Karpas-422 (cell line): ENCODE measurements around the gene RAB22A. TPM values are rescaled to one million over a fixed set of nuclear protein-coding genes. Genes with fewer than 3 reads are reported as not detected.

Source experiments
- DNase-seq: peaks from one replicate; pipeline ENCODE4 v3.0.0-alpha.2; 2015
- H2AFZ ChIP-seq: fragments of 200-600 bp; sonication (generic); 2 replicates; pipeline ENCODE4 v1.6.1; 2014; ENCODE audit warnings: antibody characterized with exemption, low read length, mixed read lengths
- H3K27ac ChIP-seq: fragments of 200-600 bp; sonication (generic); 2 replicates; pipeline ENCODE4 v1.5.1; 2014; ENCODE audit warnings: mild to moderate bottlenecking, low read length, moderate library complexity
- H3K27me3 ChIP-seq: fragments of 200-600 bp; sonication (generic); 2 replicates; pipeline ENCODE4 v1.6.1; 2014; ENCODE audit warnings: low read length, mixed read lengths
- H3K36me3 ChIP-seq: fragments of 200-600 bp; sonication (generic); 2 replicates; pipeline ENCODE4 v1.6.1; 2014; ENCODE audit warnings: low read length, mixed read lengths; ENCODE audit not compliant: insufficient read depth
- H3K4me1 ChIP-seq: fragments of 200-600 bp; sonication (generic); 2 replicates; pipeline ENCODE4 v1.6.1; 2014; ENCODE audit warnings: mild to moderate bottlenecking, low read length, mixed read lengths
- H3K4me2 ChIP-seq: fragments of 200-600 bp; sonication (generic); 2 replicates; pipeline ENCODE4 v1.6.1; 2014; ENCODE audit warnings: low read length, low read depth, mild to moderate bottlenecking; ENCODE audit not compliant: poor library complexity, severe bottlenecking
- H3K4me3 ChIP-seq: fragments of 200-600 bp; sonication (generic); 2 replicates; pipeline ENCODE4 v1.5.1; 2014; ENCODE audit warnings: mild to moderate bottlenecking, antibody characterized with exemption, low read length, mixed read lengths
- H3K79me2 ChIP-seq: fragments of 200-600 bp; sonication (generic); 2 replicates; pipeline ENCODE4 v1.6.1; 2014; ENCODE audit warnings: mild to moderate bottlenecking, low read length, mixed read lengths
- H3K9ac ChIP-seq: fragments of 200-600 bp; sonication (generic); 2 replicates; pipeline ENCODE4 v1.6.0; 2014; ENCODE audit warnings: low read length
- H3K9me2 ChIP-seq: fragments of 200-600 bp; sonication (generic), shearing (Covaris generic); replicated peaks from 2 replicates; pipeline ENCODE4 v1.6.0; 2014; ENCODE audit warnings: mild to moderate bottlenecking, low read length, moderate library complexity; ENCODE audit not compliant: insufficient read depth
- H3K9me3 ChIP-seq: fragments of 300-700, 200-600 bp; sonication (generic); 2 replicates; pipeline ENCODE4 v1.6.1; 2014; ENCODE audit warnings: low read length, mixed read lengths
- H4K20me1 ChIP-seq: fragments of 200-600 bp; sonication (generic); 2 replicates; pipeline ENCODE4 v1.6.1; 2014; ENCODE audit warnings: mild to moderate bottlenecking, antibody characterized with exemption, low read length, low read depth; ENCODE audit not compliant: insufficient read depth
- total RNA-seq: library from RNA; depleted of rRNA; stranded (reverse); fragments of >200 nt; shearing (Covaris generic); gene quantifications from 2 replicates; pipeline ENCODE4 v1.2.3, GENCODE V29; 2014; ENCODE audit warnings: low replicate concordance

Gene RAB22A
- total RNA-seq, 1 experiment from 2014 or later: 11.8 TPM

DNA sequence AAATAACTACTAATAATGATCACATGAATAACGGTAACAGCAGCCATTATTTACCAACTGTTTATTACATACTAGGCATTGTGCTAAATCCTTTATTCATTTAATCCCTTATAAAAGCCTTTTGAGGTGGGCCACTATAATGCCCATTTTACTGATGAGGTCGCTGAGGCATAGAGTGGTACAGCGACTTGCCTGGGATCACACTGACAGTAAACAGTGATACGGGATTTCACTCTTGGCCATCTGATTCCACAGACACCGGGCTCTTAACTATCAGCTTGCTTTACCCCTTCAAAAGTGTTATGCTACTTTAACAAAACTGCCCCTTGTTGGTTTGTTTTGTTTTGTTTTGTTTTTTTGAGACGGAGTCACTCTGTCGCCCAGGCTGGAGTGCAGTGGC, 2.2 kb upstream of the RAB22A start:
- no peaks in the 10 kb centered on the region for H3K36me3 ChIP-seq
- H3K9me2 ChIP-seq: no peaks in the 10 kb centered on the region
- peaks cover 16% of the 10 kb centered on the region for H3K79me2 ChIP-seq
- H2AFZ ChIP-seq: no peak overlapping the region
- H3K4me2 ChIP-seq: no peak overlapping the region
- H3K27ac ChIP-seq: no peak overlapping the region
- H3K9ac ChIP-seq: no peak overlapping the region
- H3K9me3 ChIP-seq: no peaks in the 10 kb centered on the region
- peaks cover 26% of the 10 kb centered on the region for H3K4me1 ChIP-seq
- no peak for DNase-seq
- H3K27me3 ChIP-seq: no peaks in the 10 kb centered on the region
- H3K4me3 ChIP-seq: no peak overlapping the region
- no peaks in the 10 kb centered on the region; the same call in 1 of the 2 replicates for H4K20me1 ChIP-seq

- no peak overlapping the region for H3K27ac ChIP-seq
These were observed 1.2 kb upstream of the RAB22A start for GRCh38 chr20:58308290-58308679.

DNA sequence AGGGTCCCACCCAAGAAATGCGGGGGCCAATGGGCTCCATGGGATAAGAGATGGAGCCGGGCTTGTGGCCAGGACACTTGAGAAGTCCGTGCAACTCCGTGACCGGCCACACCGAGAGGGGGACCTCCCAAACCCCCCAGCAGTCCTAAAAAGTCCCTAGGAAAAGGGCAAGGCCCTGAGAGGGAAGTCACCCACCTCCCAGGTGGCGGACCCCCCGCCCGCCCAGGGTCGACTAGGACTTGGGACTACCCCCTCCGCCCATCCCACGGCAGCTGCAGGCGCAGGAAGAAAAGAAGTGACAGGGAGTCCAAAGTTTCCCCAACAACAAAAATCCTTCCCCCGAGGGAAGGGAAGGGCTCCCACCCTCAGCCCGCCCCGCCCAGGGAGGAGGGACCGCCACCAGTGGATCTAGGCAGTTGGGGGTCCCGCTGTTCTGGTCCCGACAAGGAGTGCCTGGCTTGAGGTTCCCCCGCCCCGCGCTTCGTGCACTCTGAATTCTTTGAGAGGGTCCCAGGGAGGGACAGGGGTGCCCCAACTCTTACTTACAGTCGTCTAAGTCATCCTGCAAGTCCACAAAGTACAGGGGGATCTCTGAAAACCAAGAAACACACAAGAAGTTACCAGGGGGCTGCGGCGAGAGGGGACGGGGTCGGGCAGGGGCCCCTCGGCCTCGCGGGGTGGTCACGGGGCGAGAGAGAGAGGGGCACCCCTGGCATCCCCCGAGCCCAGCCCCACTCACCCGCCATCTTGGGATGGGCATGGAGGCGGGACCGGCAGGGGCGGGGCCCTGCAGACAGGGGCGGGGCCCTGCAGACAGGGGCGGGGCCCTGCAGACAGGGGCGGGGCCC, 611 bp upstream of the RAB22A start:
- H3K27me3 ChIP-seq: no peaks in the 10 kb centered on the region
- H3K36me3 ChIP-seq: no peaks in the 10 kb centered on the region; the same call in 1 of the 2 replicates
- peaks cover 26% of the 10 kb centered on the region for H3K4me1 ChIP-seq
- H2AFZ ChIP-seq: no peak overlapping the region
- peak overlapping the region; percentile 17; the same call in 1 of the 2 replicates for H3K4me3 ChIP-seq
- H4K20me1 ChIP-seq: no peaks in the 10 kb centered on the region; the same call in 1 of the 2 replicates
- H3K9me2 ChIP-seq: no peaks in the 10 kb centered on the region
- no peaks in the 10 kb centered on the region for H3K9me3 ChIP-seq
- H3K9ac ChIP-seq: no peak overlapping the region
- no peak overlapping the region for H3K27ac ChIP-seq
- H3K79me2 ChIP-seq: peaks cover 24% of the 10 kb centered on the region
- peak overlapping the region; percentile 36 for H3K4me2 ChIP-seq
- DNase-seq: peak; percentile 67

More at GRCh38 chr20:58308290-58308679, 1.2 kb upstream of the RAB22A start:
- Histone ChIP-seq H3K9me3 (no peaks in the 10 kb centered on the region), H2AFZ (no peak overlapping the region), H3K9ac (no peak overlapping the region), H3K36me3 (no peaks in the 10 kb centered on the region; the same call in 1 of the 2 replicates), H3K4me1 (peaks cover 26% of the 10 kb centered on the region), H3K9me2 (no peaks in the 10 kb centered on the region), H3K4me2 (no peak overlapping the region), H4K20me1 (no peaks in the 10 kb centered on the region; the same call in 1 of the 2 replicates), H3K27me3 (no peaks in the 10 kb centered on the region), H3K4me3 (no peak overlapping the region), H3K79me2 (peaks cover 22% of the 10 kb centered on the region)
- no peak for DNase-seq

DNA sequence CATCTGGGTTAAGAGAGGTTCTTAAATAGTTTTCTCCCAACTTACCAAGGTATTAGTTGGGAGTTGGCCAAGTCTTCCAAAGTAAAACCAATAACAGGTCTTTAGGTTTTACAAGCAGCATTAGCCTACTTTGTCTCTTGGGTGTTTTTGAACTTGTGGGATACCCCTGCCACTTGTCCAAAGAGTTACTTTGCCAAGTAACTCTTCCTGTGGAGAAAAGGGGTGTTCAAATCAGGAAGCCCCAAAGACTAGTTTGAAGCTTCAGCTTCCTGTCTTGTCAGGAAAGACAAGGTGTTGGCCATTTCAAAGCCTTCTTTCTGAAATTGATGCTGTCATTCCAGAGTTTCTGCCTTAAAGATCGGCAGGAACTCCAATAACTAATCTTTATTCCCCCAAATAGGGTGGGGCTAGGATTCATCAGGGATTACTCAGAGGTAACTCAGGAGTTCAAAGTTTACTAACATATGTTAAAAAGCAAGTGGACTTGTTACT, 822 bp downstream of the RAB22A start:
- peaks cover 24% of the 10 kb centered on the region for H3K79me2 ChIP-seq

GRCh38 chr20:58312836-58313235, 3.3 kb downstream of the RAB22A start:
- Histone ChIP-seq H3K4me2 (no peak overlapping the region), H4K20me1 (no peaks in the 10 kb centered on the region; the same call in 1 of the 2 replicates), H3K36me3 (no peaks in the 10 kb centered on the region; the same call in 1 of the 2 replicates), H2AFZ (no peak overlapping the region), H3K9me2 (no peaks in the 10 kb centered on the region), H3K27me3 (no peaks in the 10 kb centered on the region), H3K79me2 (peaks cover 37% of the 10 kb centered on the region), H3K4me3 (no peak overlapping the region), H3K4me1 (peaks cover 18% of the 10 kb centered on the region), H3K27ac (no peak overlapping the region), H3K9ac (no peak overlapping the region), H3K9me3 (no peaks in the 10 kb centered on the region)
- no peak for DNase-seq

More for the DNA sequence above, 822 bp downstream of the RAB22A start:
- H3K27ac ChIP-seq: 0 out of 2 replicates have a peak overlapping the region, but pooled peaks have one; percentile 9
- no peak for DNase-seq
- peak overlapping the region; percentile 90 for H3K4me3 ChIP-seq
- H3K27me3 ChIP-seq: no peaks in the 10 kb centered on the region
- peak overlapping the region; percentile 97 for H3K9ac ChIP-seq
- peak overlapping the region; percentile 96 for H3K4me2 ChIP-seq
- peaks cover 26% of the 10 kb centered on the region for H3K4me1 ChIP-seq
- no peaks in the 10 kb centered on the region for H3K9me3 ChIP-seq
- no peaks in the 10 kb centered on the region; the same call in 1 of the 2 replicates for H3K36me3 ChIP-seq
- H3K9me2 ChIP-seq: no peaks in the 10 kb centered on the region
- peak overlapping the region; percentile 98 for H2AFZ ChIP-seq
- H4K20me1 ChIP-seq: no peaks in the 10 kb centered on the region; the same call in 1 of the 2 replicates

DNA sequence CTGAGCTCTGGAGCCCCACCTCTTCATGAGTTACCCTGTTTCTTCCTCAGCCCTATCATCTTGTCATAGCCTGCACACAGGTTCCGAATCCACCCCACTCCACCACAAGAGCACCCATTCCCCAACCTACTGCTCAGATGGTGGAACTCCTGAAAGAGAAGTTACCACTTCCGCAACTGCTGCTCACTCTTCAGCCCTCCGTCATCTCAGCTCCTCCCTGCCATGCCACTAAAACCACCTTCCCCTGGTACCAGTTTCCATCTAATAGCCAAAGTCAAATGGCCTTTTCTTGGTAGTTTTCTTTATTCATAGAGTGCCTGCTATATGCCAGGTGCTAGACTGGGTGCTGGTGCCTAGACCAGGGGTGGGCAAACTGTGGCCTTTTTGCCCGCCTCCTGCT, 3.9 kb downstream of the RAB22A start:
- no peaks in the 10 kb centered on the region for H3K27me3 ChIP-seq
- no peak overlapping the region for H3K4me3 ChIP-seq
- DNase-seq: no peak
- no peaks in the 10 kb centered on the region; the same call in 1 of the 2 replicates for H3K36me3 ChIP-seq
- peaks cover 40% of the 10 kb centered on the region for H3K79me2 ChIP-seq
- H3K4me1 ChIP-seq: peaks cover 18% of the 10 kb centered on the region
- H3K4me2 ChIP-seq: no peak overlapping the region
- H2AFZ ChIP-seq: no peak overlapping the region
- no peak overlapping the region for H3K9ac ChIP-seq
- H3K9me3 ChIP-seq: no peaks in the 10 kb centered on the region
- no peaks in the 10 kb centered on the region for H3K9me2 ChIP-seq
- H3K27ac ChIP-seq: no peak overlapping the region
- no peaks in the 10 kb centered on the region; the same call in 1 of the 2 replicates for H4K20me1 ChIP-seq

DNA sequence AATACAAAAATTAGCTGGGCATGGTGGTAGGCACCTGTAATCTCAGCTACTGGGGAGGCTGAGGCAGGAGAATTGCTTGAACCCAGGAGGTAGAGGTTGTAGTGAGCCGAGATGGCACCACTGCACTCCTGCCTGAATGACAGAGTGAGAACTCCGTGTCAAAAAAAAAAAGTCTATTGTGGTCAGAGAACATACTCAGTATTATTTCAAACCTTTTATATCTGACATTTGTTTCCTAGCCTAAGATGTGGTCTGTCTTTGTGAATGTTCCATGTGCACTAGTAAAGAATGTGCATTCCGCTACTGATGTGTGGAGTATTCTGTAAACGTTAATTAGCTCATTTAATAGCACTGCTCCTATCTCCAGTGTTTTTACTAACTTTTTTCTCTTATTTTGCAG, 11.7 kb downstream of the RAB22A start:
- no peaks in the 10 kb centered on the region for H3K36me3 ChIP-seq
- no peaks in the 10 kb centered on the region for H3K9me2 ChIP-seq
- H3K4me3 ChIP-seq: no peak overlapping the region
- no peak for DNase-seq
- H3K4me2 ChIP-seq: no peak overlapping the region
- H3K27me3 ChIP-seq: no peaks in the 10 kb centered on the region
- H3K4me1 ChIP-seq: peaks cover 19% of the 10 kb centered on the region
- H3K27ac ChIP-seq: no peak overlapping the region
- H4K20me1 ChIP-seq: no peaks in the 10 kb centered on the region
- H2AFZ ChIP-seq: no peak overlapping the region
- H3K79me2 ChIP-seq: peaks cover 78% of the 10 kb centered on the region
- H3K9me3 ChIP-seq: no peaks in the 10 kb centered on the region
- no peak overlapping the region for H3K9ac ChIP-seq

- Histone ChIP-seq H3K9ac (no peak overlapping the region), H3K4me1 (peaks cover 21% of the 10 kb centered on the region), H3K27ac (no peak overlapping the region), H3K9me3 (no peaks in the 10 kb centered on the region), H4K20me1 (no peaks in the 10 kb centered on the region), H3K9me2 (no peaks in the 10 kb centered on the region), H2AFZ (no peak overlapping the region), H3K27me3 (no peaks in the 10 kb centered on the region), H3K79me2 (peaks cover 78% of the 10 kb centered on the region), H3K4me2 (no peak overlapping the region), H3K36me3 (no peaks in the 10 kb centered on the region), H3K4me3 (no peak overlapping the region)
- DNase-seq: no peak
These were observed 12.6 kb downstream of the RAB22A start for GRCh38 chr20:58322083-58322482.
